DMS153 (cell line): ENCODE data around the gene TMC5.
"Not testable (repeated sequence)": the region's sequence is repeated elsewhere in the genome, so short reads cannot be mapped to it uniquely, and the experiment has no call there.

Experiments
- DNase-seq: peaks from one replicate; lab custom pipeline; 2025; lab: John Stamatoyannopoulos, UW

The TMC5 gene

DNA sequence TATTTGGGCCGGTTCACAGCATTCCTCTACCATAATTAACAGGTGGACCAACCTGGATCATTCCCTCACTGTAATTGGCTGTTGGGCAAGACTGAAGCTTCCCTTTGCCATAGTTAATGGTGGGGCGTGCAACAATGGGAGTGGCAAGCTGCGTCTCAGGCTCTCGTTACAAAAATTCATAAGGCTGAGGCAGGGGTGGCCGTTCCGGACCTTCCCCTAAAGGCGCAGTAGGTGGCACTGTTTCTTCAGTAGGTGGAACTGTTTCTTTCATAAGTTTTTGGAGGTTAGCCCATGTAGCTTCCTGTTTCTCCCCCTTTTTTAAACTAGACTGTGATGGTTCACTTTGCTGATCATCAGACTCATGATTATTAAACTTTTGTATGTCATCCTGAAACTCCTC lies 17.0 kb upstream of the TMC5 start:
- no peak for DNase-seq

GRCh38 chr16:19406891-19407491 lies 10.7 kb upstream of the TMC5 start:
- no peak for DNase-seq

DNA sequence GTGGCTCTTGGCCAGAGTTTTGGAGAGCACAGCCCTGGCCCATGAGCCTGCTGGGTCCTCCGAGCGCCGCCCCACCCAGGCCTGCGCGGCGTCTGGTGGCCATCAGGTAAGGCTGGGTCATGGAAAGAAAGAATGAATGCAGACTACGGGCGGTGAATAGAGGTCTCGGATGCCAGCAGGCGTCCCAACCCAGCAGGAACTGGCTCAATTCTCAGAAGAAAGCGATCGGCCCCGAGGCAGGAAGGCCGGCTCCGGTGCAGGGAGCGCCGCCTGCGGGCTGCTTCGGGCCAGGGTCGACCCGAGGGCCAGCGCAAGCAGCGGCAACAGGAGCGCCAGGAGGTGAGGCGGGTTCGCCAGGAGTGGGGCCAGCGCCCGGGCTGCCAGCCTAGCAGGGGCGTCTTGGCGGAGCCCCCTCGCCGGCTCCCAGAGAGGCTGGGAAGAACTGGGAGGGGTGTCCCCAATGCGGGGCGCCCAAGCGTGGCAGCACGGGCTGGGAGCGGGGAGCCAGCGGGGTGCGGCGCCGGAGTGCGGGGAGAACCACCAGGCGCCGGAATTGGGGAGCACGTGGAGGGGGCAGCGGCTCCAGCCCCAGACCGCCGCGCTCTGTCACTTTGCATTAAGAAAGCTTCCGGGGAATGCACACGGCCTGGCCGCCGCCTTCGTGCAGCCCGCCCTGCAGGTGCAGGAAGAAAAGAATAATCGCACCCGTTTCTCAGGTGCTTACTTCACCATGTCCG lies 7.1 kb upstream of the TMC5 start:
- peak; percentile 52 for DNase-seq

GRCh38 chr16:19411298-19411697 lies 6.4 kb upstream of the TMC5 start:
- no peak for DNase-seq

DNA sequence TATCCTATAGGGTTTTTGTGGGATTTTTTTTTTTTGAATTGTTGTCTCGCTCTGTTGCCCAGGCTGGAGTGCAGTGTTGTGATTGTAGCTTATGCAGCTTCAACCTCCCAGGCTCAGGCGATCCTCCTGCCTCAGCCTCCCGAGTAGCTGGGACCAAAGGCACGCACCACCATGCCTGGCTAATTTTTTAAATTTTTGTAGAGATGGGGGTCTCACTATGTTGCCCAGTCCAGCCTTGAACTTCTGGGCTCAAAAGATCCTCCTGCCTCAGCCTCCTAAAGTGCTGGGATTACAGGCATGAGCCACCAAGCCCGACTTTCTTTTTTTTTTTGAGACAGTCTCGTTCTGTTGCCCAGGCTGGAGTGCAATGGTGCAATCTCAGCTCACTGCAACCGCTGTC lies 5.6 kb upstream of the TMC5 start:
- DNase-seq, result not testable (repeated sequence)

- no peak for DNase-seq
These were observed 2.2 kb upstream of the TMC5 start for GRCh38 chr16:19415461-19415860.

DNA sequence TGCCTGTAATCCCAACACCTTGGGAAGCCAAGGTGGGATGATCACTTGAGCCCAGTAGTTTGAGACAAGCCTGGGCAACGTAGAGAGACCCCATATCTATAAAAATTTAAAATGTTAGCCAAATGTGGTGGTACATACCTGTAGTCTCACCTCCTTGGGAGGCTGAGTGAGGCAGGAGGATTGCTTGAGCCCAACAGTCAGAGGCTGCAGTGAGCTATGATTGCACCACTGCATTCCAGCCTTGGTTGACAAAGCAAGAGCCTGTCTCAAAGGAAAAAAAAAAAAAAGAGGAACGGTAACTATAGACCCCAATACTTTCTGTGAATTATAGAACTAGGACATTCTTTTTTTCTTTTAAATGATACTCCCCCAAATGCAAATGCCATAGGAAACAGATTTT lies 1.8 kb upstream of the TMC5 start:
- DNase-seq, result no peak

DNA sequence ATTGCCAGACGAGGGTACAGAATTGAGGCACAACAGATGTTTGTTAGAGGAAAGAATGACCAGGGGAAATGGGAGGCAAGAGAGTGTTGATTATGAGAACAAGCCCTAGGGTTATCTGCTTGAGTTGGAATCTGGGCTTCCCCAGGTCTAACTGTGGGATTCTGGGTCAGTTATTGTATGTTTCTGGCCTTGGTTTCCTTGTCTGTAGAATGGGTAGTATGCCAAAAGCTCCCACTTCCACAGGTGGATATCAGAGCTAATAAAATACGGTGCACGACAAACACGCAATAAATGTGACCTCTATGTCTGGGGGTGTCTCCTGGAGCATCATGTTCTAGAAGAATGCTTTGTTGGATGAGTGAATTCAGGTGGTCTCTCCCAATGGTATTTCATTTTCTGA lies 517 bp downstream of the TMC5 start:
- DNase-seq, result no peak

DNA sequence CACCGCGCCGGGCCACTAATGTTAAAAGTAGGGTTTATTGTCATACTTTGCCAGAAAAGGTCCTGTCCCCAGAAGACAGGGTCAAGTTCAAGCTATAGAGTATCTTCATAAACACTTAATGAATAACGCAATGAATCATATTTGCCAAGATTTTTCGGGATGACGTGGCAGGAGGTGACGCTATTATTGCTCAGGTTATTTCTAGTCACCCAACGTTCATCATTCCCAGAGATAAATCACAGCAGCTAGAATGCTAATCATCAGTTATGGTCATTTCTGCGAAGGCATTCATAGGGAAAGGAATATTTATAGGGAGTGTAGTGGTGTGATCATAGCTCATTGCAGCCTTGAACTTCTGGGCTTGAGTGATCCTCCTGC lies 2.0 kb downstream of the TMC5 start:
- no peak for DNase-seq

DNA sequence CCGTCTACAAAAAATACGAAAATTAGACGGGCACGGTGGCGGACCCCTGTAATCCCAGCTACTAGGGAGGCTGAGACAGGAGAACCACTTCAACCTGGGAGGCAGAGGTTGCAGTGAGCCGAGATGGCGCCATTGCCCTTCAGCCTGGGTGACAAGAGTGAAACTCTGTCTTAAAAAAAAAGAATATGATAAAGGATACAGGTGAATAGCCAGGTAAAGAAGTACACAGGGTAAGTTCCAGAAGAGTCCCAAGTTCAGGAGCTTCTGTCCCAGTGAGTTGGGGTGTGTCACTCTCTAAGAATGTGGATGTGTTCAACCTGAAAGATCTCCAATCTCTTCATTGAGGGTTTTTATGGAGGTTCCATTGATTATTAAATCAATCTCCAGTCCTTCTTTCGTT lies 6.8 kb downstream of the TMC5 start:
- no peak for DNase-seq

DNA sequence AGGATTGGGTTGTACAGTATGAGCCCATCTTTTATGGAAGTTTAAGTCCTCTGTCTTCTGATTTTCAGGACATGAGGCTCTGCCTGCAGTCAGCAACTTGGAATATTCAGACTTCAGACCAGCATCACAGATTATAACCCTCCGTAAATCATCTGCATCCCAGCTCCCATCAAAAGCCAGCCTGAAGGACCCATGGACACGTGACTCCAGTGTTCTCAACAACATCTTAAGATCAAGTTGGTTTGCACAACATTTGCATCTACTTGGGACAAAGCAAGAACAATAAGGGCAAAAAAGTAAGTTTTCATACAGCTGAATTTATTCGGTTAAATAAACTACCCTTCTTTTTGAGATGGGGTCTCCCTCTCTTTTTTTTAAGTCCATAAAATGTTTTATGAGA lies 12.7 kb downstream of the TMC5 start:
- DNase-seq, result no peak

GRCh38 chr16:19431636-19432340 lies 14.1 kb downstream of the TMC5 start:
- DNase-seq, result no peak

DNA sequence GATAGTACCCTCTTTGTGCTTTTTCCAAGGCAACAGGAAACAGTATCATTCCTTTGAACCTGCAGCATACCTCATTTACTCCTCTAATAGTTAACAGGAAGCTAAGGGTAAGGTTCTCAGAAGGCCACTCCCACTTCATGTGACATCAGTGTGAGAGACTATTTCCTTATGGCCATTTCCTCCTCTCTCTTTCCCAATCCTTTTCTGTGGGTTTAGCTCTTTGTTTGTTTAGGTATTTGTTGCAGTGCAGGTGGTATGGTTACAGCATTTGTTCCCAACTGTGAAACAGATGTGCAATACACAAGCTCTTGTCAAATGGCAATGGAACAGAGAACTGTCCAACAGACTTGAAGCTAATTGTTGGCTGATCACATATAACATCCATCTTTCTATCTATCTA lies 14.7 kb downstream of the TMC5 start:
- DNase-seq, result peak; percentile 99

- DNase-seq, result no peak
These were observed 16.9 kb downstream of the TMC5 start for GRCh38 chr16:19434584-19434983.

GRCh38 chr16:19436540-19436939 lies 18.9 kb downstream of the TMC5 start:
- no peak for DNase-seq

- no peak for DNase-seq
These were observed 19.6 kb downstream of the TMC5 start for GRCh38 chr16:19437280-19437679.

DNA sequence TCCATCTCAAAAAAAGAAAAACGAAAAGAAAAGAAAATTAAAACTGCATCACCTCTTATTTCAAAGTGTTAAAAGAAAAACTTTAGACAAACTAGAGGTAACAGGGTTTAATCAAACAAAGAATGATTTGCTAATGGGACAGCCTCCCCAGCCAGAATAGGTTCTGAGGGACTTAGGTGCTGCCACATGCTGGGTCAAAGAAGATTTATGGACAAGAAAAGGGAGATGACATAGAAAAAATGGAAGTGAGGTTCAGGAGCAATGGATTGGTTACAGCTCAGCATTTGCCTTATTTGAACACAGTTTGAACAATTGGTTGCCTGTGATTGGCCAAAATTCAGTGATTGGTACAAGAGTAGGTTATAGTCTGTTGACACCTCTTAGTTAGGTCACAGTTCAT lies 21.1 kb downstream of the TMC5 start:
- no peak for DNase-seq

GRCh38 chr16:19439483-19439882 lies 21.8 kb downstream of the TMC5 start:
- DNase-seq, result no peak

- no peak for DNase-seq
These were observed 26.0 kb downstream of the TMC5 start for GRCh38 chr16:19443659-19444058.

DNA sequence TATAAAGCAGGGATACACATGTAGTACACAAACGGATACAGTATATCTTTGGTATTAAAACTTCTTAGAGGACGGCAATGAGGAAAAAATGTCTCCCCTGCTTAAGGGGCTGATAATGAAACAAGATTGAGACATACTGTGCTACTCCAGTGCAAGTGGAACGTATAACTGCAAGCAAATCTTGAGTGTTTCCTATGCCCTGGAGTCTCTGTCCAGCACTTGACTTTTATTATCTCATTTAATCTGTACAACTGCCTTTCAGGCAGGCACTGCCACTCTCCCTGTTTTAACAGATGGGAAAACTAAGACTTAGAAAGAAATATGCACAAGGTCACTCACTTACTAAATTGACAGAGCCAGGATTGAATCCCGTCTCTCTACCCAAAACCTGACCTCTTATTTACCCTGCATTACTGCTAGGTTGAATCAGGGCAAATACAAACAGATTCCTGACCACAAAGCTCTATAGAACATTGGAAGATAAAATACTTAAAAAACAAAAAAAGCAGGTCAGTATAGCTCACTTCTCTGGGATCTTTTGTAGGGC lies 28.7 kb downstream of the TMC5 start:
- no peak for DNase-seq

GRCh38 chr16:19446886-19447285 lies 29.2 kb downstream of the TMC5 start:
- no peak for DNase-seq

DNA sequence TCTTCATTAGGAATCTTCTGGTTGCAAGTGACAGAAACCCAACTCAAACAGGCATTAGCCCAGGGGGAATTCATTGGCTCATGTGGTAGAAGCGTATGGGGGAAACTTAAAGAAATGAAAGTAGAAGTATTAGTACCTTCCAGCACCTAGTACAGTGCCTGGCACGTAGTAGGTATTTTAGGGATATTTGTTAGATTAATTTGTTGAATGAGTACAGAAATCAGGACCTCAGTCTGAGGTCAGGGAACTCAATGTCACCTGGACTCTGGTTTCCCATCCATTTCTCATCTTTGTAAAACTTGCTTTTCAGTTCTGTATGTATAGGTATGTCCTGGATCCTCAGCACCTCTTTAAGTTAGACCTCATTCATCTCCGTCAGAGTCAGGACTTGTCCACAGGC lies 32.5 kb downstream of the TMC5 start:
- DNase-seq, result no peak

DNA sequence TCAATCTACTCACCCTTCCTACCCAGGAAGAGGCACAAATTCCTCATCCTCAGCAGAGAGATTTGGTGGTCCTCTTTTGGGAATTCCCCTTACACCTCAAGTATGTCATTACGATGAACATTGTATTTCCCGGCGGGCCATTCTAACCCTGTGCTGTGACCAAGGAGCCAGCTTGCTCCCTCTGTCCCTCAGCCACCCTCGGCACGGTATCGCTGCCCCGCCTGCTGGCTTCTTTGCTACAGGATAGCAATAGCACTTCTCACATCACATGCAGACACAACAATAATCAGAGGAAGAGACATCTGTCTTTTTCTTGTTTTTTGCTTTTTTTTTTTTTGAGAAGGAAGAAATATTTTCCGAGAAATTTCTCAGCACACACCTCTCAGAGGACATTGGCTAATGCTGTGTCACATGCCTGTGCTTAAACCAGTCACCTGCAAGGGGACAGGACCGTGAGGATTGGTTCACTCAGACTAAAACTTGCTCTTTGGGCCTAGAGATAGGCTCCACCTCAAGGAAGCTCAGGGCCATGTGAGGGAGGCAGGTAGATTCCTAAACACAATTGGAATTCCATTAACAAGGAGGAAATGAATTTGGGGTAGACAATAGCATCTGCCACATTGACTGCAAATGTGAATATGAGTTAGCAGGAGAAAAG lies 41.2 kb downstream of the TMC5 start:
- DNase-seq, result no peak
